GM10248 (cell line): Measurements from ENCODE around the gene PARVB.
"Not testable (repeated sequence)": the region's sequence is repeated elsewhere in the genome, so short reads cannot be mapped to it uniquely, and the experiment has no call there.

ENCODE experiments used
- CTCF ChIA-PET: fragments of 300-600 bp; sonication (Branson Sonifier 250); formaldehyde crosslinking; extraction: SDS; loops from one replicate; lab custom pipeline; 2021; ENCODE audit warnings: antibody characterized with exemption; lab: Yijun Ruan, JAX
- POLR2A ChIA-PET: fragments of 350-650 bp; sonication (Branson Sonifier 250); formaldehyde crosslinking; extraction: SDS; loops from one replicate; lab custom pipeline; 2020; ENCODE audit warnings: antibody characterized with exemption; lab: Yijun Ruan, JAX
- DNase-seq: peaks from one replicate; pipeline ENCODE4 v3.0.0; 2012; ENCODE audit errors: extremely low spot score
- TF ChIP-seq, protein P1 (sequence below): IDR thresholded peaks from 2 replicates; pipeline ENCODE4 v1.5.1; 2012; ENCODE audit warnings: mild to moderate bottlenecking, low read depth; ENCODE audit errors: extremely low read depth, missing control alignments, control extremely low read depth

PARVB gene

GRCh38 chr22:44050766-44051355 lies 26.8 kb downstream of the PARVB start:
- POLR2A ChIA-PET: interaction anchor here (0.8 kb wide), 1 partner anchor 25 kb away, joined by 3 read pairs; no protein-coding TSS in a partner anchor
- TF ChIP-seq, protein P1, sequence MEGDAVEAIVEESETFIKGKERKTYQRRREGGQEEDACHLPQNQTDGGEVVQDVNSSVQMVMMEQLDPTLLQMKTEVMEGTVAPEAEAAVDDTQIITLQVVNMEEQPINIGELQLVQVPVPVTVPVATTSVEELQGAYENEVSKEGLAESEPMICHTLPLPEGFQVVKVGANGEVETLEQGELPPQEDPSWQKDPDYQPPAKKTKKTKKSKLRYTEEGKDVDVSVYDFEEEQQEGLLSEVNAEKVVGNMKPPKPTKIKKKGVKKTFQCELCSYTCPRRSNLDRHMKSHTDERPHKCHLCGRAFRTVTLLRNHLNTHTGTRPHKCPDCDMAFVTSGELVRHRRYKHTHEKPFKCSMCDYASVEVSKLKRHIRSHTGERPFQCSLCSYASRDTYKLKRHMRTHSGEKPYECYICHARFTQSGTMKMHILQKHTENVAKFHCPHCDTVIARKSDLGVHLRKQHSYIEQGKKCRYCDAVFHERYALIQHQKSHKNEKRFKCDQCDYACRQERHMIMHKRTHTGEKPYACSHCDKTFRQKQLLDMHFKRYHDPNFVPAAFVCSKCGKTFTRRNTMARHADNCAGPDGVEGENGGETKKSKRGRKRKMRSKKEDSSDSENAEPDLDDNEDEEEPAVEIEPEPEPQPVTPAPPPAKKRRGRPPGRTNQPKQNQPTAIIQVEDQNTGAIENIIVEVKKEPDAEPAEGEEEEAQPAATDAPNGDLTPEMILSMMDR: no peak
- CTCF ChIA-PET: interaction anchor here (0.8 to 2.1 kb wide), 4 partner anchors 10 to 58 kb away, joined by 4 to 6 read pairs (median 4); no protein-coding TSS in a partner anchor
- DNase-seq: no peak

DNA sequence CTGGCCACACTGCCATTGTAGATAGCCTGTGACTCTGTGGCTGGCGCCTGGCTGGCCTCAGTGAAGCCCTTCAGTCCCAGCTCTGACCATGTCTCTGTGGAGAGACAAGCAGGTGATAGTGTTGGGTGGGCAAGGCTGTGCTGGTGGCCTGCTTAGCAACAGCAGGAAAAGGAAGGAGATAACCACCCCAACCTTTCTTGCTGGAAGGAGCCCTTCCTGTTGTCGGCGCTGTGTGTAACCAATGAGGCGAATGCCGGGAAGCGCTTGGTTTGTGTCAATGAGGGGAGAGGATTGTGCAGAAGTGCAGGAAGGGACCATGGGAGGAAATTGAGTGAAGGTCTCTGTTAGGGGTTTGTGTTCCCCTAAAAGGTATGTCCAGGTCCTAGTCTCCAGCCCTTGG lies 27.3 kb downstream of the PARVB start:
- TF ChIP-seq, protein P1: no peak
- POLR2A ChIA-PET: interaction anchor here (0.8 kb wide), 1 partner anchor 26 kb away, joined by 3 read pairs; no protein-coding TSS in a partner anchor
- DNase-seq: no peak
- CTCF ChIA-PET: interaction anchor here (0.8 to 2.1 kb wide), 4 partner anchors 11 to 58 kb away, joined by 4 to 6 read pairs (median 4); no protein-coding TSS in a partner anchor

- POLR2A ChIA-PET: no interaction called here
- TF ChIP-seq, protein P1: no peak
- CTCF ChIA-PET: interaction anchor here (1.3 kb wide), 1 partner anchor 25 kb away, joined by 3 read pairs; no protein-coding TSS in a partner anchor
- DNase-seq: no peak
Observed at GRCh38 chr22:44051961-44052360, 27.9 kb downstream of the PARVB start.

GRCh38 chr22:44055805-44056204 lies 31.7 kb downstream of the PARVB start:
- no peak for DNase-seq
- TF ChIP-seq, protein P1: no peak
- ChIA-PET POLR2A (no interaction called here), CTCF (interaction anchor here (1.1 to 1.5 kb wide), 2 partner anchors 9 to 22 kb away, joined by 3 to 4 read pairs; no protein-coding TSS in a partner anchor)

DNA sequence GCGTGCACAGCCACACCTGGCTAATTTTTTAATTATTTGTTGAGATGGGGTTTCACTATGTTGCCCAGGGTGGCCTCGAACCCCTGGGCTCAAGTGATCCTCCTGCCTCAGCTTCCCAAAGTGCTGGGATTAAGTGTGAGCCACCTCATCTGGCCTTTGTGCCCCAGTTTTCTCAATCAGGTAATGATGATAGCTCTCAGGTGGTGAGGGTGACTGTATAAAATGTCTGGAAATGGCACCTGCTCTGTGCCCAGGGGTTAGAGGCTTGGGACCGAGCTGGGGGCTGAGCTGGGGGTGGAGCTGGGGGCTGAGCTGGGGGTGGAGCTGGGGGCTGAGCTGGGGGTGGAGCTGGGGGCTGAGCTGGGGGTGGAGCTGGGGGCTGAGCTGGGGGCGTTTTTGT lies 32.5 kb downstream of the PARVB start:
- CTCF ChIA-PET: interaction anchor here (1.2 to 2.7 kb wide), 7 partner anchors 12 to 63 kb away, joined by 4 to 10 read pairs (median 4); no protein-coding TSS in a partner anchor
- POLR2A ChIA-PET: interaction anchor here (0.6 to 1.2 kb wide), 2 partner anchors 30 to 51 kb away, joined by 3 to 4 read pairs; no protein-coding TSS in a partner anchor
- DNase-seq: not testable (repeated sequence)

DNA sequence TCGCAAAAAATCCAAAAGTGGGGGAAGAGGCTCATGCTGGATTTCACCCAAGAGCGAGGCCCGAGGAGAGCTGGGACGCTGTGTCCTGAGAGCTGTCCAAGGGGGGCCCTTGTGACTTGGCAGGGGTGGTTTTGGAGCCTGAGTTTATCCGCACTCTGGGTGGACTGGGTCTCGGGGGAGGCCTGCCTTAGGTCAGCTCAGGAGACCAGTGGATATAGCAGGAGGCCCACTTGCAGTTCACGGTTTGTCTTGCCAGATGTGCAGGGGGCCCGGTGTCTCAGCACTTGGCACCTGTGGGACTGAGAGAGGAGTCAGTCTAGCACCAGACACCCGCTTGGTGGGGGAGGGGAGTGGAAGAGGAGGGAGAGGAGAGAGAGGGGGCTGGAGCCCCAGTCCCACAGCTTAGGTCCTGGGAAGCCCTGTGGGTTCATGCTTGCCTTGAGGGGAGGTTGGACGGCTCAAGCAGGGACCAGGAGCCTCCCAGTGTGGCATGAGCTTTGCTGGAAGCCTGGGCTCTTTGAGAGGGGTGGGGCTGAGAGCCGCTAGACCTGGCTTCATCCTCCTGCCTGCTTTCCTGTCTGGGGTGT lies 33.4 kb downstream of the PARVB start:
- CTCF ChIA-PET: interaction anchor here (1.2 to 2.7 kb wide), 7 partner anchors 11 to 64 kb away, joined by 4 to 10 read pairs (median 4); no protein-coding TSS in a partner anchor
- TF ChIP-seq, protein P1: no peak
- no peak for DNase-seq
- POLR2A ChIA-PET: interaction anchor here (1.2 kb wide), 1 partner anchor 31 kb away, joined by 3 read pairs; no protein-coding TSS in a partner anchor
